Gastrocnemius medialis (tissue), 4 donors: ENCODE data around the gene PFKM. TPM values are rescaled to one million over a fixed set of nuclear protein-coding genes. Genes with fewer than 3 reads are reported as not detected.

ENCODE experiments used
- ATAC-seq, 2 donors: fragments of 150-250 bp; one replicate each; pipeline ENCODE4 v1.9.1; 2016
- DNase-seq, 2 donors: peaks; one replicate each; pipeline ENCODE4 v3.0.0-alpha.2; 2019
- H3K27ac ChIP-seq, 4 donors: fragments of 200-600 bp; sonication (generic); 1 replicate in 1 of 4; 2 replicates in 3 of 4; pipeline ENCODE4 v1.5.1; 2016 to 2018; ENCODE audit warnings: mild to moderate bottlenecking in 2 of 4, moderate library complexity in 1 of 4
- H3K27me3 ChIP-seq, 3 donors: fragments of 200-600 bp; sonication (generic) in 2 of 3; 1 replicate in 1 of 3; 2 replicates in 2 of 3; pipeline versions ENCODE4 v1.5.1 to v1.6.0; 2016 to 2019; ENCODE audit warnings: mild to moderate bottlenecking in 1 of 3, moderate library complexity in 1 of 3
- H3K36me3 ChIP-seq, 2 donors: fragments of 200-600 bp; sonication (generic) in 1 of 2; one replicate each; pipeline ENCODE4 v1.5.1; 2017 to 2018
- H3K4me1 ChIP-seq, 2 donors: fragments of 200-600 bp; sonication (generic) in 1 of 2; one replicate each; pipeline ENCODE4 v1.5.1; 2016 to 2017; ENCODE audit warnings: mild to moderate bottlenecking in 2 of 2
- H3K4me3 ChIP-seq, 4 donors: fragments of 200-600 bp; sonication (generic) in 3 of 4; 1 replicate in 1 of 4; 2 replicates in 3 of 4; pipeline ENCODE4 v1.5.1; 2016 to 2019; ENCODE audit warnings: mild to moderate bottlenecking in 2 of 4
- H3K9me3 ChIP-seq, 3 donors: fragments of 200-600 bp; sonication (generic) in 2 of 3; 1 replicate in 1 of 3; 2 replicates in 2 of 3; pipeline ENCODE4 v1.5.1; 2016 to 2019
- POLR2A ChIP-seq, 2 donors: fragments of 450-650 bp; IDR thresholded peaks; one replicate each; pipeline ENCODE4 v1.6.1; 2017; ENCODE audit warnings: antibody characterized with exemption in 2 of 2, mild to moderate bottlenecking in 2 of 2, moderate library complexity in 2 of 2
- in situ Hi-C, 4 donors: fragments of 200-750 bp; cut with MboI; loops; one replicate each; pipeline versions ENCODE4 v1.15.0 to v1.8.0; 2017; ENCODE audit warnings: low sequenced_read_pairs in 4 of 4
- intact Hi-C: fragments of 100-400 bp; cut with DNase I; formaldehyde crosslinking; loops from one replicate; pipeline ENCODE4 v1.15.1; 2023; ENCODE audit warnings: low total_unique reads
- total RNA-seq, 4 donors: library from RNA; depleted of rRNA; stranded (reverse); fragments of >200 nt; gene quantifications; one replicate each; pipeline versions ENCODE4 v1.1.0 to v1.2.3, GENCODE V29; 2016
- TF ChIP-seq, protein P1 (sequence below), 5 experiments: fragments of 450-650 bp in 3 of 5; fragments of 200-600 bp in 2 of 5; sonication (generic) in 2 of 5; IDR thresholded peaks in 4 of 5; conservative IDR thresholded peaks in 1 of 5; 1 replicate in 4 of 5; 2 replicates in 1 of 5; pipeline ENCODE4 v1.5.1; 2016 to 2019; ENCODE audit warnings: antibody characterized with exemption in 5 of 5, mild to moderate bottlenecking in 3 of 5, moderate library complexity in 3 of 5

Gene PFKM
- total RNA-seq, 4 donors from 2014 or later, result 341 to 1,022 (median 763) TPM

DNA sequence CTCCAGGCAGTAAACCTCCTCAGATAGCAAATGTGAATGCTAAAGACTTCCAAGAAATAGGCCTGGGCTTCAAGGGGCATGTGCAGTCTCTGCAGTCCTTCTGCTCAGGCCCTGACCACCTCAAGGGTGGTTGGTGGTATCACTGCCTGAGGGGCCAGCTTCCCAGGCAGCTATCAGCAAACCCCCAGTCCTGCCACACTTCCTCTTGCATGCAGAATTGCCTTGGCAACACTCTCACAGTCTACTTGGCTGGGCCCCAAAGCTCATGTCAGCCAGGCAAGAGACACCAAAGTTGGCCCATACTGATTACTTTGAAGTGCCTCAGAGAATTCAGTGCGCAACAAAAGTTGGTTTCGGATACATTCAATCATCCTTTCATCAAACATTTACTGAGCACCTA is 41.6 kb downstream of the PFKM start:
- intact Hi-C loops (loop anchor here (10.0 kb wide), 1 partner anchor 346 kb away; the partner anchor contains the start of gene HDAC7), in situ Hi-C loops (loop anchor here in 1 of 4 donors (10.0 kb wide), 1 partner anchor 76 kb away; no protein-coding TSS in a partner anchor)
- Histone ChIP-seq H3K4me1 (peaks cover 41 to 70% of the 10 kb centered on the region in 2 donors), H3K9me3 (no peaks in the 10 kb centered on the region), H3K4me3 (no peak overlapping the region), H3K36me3 (no peaks in the 10 kb centered on the region), H3K27ac (peak overlapping the region; percentile 86 to 98 (median 90)), H3K27me3 (no peaks in the 10 kb centered on the region)
- no peak for ATAC-seq
- TF ChIP-seq, protein P1, sequence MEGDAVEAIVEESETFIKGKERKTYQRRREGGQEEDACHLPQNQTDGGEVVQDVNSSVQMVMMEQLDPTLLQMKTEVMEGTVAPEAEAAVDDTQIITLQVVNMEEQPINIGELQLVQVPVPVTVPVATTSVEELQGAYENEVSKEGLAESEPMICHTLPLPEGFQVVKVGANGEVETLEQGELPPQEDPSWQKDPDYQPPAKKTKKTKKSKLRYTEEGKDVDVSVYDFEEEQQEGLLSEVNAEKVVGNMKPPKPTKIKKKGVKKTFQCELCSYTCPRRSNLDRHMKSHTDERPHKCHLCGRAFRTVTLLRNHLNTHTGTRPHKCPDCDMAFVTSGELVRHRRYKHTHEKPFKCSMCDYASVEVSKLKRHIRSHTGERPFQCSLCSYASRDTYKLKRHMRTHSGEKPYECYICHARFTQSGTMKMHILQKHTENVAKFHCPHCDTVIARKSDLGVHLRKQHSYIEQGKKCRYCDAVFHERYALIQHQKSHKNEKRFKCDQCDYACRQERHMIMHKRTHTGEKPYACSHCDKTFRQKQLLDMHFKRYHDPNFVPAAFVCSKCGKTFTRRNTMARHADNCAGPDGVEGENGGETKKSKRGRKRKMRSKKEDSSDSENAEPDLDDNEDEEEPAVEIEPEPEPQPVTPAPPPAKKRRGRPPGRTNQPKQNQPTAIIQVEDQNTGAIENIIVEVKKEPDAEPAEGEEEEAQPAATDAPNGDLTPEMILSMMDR (IDR thresholded peaks at IDR 0.05 in 4 of 5, conservative IDR thresholded peaks at IDR 0.05 in 1 of 5), result no peak
- TF ChIP-seq POLR2A (IDR thresholded peaks at IDR 0.05), result no peak
- DNase-seq, result peak in 1 of 2 donors; percentile 58

DNA sequence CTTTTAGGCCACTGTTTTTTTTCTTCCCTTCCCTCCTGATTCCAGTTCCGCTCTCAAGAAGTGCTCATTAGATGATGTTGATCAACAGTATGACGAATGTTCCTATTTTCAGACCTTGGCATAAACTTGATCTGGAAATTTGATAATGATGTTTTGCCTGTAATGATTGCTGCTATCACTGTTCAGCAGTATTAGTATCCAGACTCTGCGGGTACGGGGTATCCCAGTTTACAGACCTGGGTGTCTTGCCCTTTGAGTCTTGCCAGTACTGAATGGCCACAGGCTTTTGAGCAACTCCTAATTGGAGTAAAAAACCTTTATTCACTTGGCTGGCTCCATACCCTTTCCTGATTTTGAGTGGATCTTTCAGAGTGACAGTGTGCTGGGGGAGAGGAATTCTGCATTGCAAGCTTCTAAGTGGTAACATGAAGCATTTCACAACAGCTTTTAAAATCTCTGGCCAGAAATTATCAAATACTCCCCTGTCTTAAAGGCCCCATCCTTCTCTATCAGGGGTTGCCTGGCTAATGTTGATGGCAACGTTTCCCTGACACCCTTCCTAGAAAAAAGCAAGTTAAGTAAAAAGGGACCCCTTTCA is 44.1 kb downstream of the PFKM start:
- H3K4me3 ChIP-seq, result peak overlapping the region in 1 of 4 donors; percentile 22
- peak in 1 of 2 donors; percentile 57 for TF ChIP-seq POLR2A (IDR thresholded peaks at IDR 0.05)
- TF ChIP-seq, protein P1 (IDR thresholded peaks at IDR 0.05 in 4 of 5, conservative IDR thresholded peaks at IDR 0.05 in 1 of 5), result no peak
- H3K27me3 ChIP-seq, result no peaks in the 10 kb centered on the region
- DNase-seq (no peak), ATAC-seq (peak; percentile 79 to 85)
- intact Hi-C loops, result loop anchor here (1.0 to 10.0 kb wide), 2 partner anchors 58 to 348 kb away; partner anchors contain the start of gene HDAC7
- peaks cover 27 to 55% of the 10 kb centered on the region in 2 donors for H3K4me1 ChIP-seq
- no peaks in the 10 kb centered on the region for H3K36me3 ChIP-seq
- H3K9me3 ChIP-seq, result no peaks in the 10 kb centered on the region
- peak overlapping the region; percentile 86 to 98 (median 90) for H3K27ac ChIP-seq
- in situ Hi-C loops, result loop anchor here in 1 of 4 donors (10.0 kb wide), 1 partner anchor 78 kb away; no protein-coding TSS in a partner anchor

DNA sequence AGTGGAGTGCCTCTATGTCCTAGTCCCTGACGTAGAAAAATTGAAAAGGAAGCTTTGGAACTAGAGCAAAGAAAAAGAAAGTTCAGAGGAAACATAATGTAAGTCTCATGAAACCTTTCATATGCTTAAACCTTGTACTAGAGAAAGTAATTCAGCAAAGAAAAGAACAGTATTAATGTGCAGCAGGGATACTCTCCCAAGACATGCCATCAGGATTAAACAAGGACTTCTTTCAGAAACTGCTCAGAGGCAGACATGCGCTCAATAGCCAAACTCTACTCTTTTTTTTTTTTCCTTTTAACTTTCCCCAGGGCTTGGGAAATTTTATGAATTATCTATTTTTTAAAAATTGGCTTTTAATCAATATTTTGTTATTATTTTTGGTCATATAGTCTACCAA is 45.3 kb downstream of the PFKM start:
- no peaks in the 10 kb centered on the region for H3K36me3 ChIP-seq
- intact Hi-C loops (loop anchor here (2.0 to 10.0 kb wide), 2 partner anchors 202 to 350 kb away; partner anchors contain the start of genes HDAC7 and TMEM106C), in situ Hi-C loops (loop anchor here in 1 of 4 donors (10.0 kb wide), 1 partner anchor 80 kb away; no protein-coding TSS in a partner anchor)
- H3K27ac ChIP-seq, result peak overlapping the region; percentile 86 to 98 (median 90)
- no peaks in the 10 kb centered on the region for H3K9me3 ChIP-seq
- H3K4me3 ChIP-seq, result no peak overlapping the region
- ATAC-seq (peak in 1 of 2 donors; percentile 7), DNase-seq (no peak)
- peaks cover 26 to 46% of the 10 kb centered on the region in 2 donors for H3K4me1 ChIP-seq
- TF ChIP-seq, protein P1 (IDR thresholded peaks at IDR 0.05 in 4 of 5, conservative IDR thresholded peaks at IDR 0.05 in 1 of 5), result no peak
- TF ChIP-seq POLR2A (IDR thresholded peaks at IDR 0.05), result no peak
- no peaks in the 10 kb centered on the region for H3K27me3 ChIP-seq

DNA sequence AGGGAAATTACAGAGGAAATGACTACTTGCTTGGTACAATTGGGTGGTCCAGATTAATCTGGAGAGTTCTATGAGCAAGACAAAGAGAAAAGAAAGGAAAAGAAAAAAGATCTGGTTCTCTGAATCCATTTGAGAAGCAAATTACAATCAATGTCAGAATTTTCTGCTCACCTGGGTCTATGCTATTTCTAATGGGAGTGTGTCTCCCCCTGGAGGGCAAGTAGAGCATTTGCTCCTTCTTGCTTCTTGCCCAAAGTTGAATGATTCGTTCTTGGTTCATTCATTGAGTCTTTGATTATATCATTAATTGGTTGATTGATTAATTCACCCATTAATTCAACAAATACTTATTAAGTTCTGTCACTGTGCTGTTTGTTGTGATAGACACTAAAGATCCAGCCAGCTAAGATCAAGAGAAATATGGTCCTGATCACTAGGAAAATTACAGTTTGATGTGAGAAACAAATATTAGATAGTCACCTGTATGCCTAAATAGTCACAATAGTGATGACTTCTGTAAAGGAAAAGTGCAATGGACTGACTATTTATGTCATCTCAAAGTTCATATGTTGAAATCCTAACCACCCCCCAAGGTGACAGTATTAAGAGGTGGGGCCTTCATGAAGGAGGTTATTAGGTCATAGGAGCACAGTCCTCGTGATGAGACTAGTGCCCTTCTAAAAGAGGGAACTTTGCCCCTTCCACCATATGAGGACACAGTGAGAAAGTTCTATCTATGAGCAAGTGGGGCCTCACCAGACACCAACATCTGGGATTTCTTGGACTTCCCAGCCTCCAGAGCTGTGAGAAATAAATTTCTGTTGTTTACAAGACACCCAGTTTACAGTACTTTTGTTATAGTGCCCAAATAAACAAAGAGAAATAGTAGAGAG is 46.2 kb downstream of the PFKM start:
- Histone ChIP-seq H3K27ac (peak overlapping the region; percentile 86 to 98 (median 90)), H3K4me3 (no peak overlapping the region), H3K4me1 (peaks cover 26 to 44% of the 10 kb centered on the region in 2 donors), H3K9me3 (no peaks in the 10 kb centered on the region), H3K36me3 (no peaks in the 10 kb centered on the region), H3K27me3 (no peaks in the 10 kb centered on the region)
- TF ChIP-seq, protein P1 (IDR thresholded peaks at IDR 0.05 in 4 of 5, conservative IDR thresholded peaks at IDR 0.05 in 1 of 5), result peak; percentile 88 to 94 (median 89)
- no peak for TF ChIP-seq POLR2A (IDR thresholded peaks at IDR 0.05)
- intact Hi-C loops (loop anchor here (1.0 to 10.0 kb wide), 5 partner anchors 33 to 351 kb away; partner anchors contain the start of genes HDAC7 and TMEM106C), in situ Hi-C loops (loop anchor here in 3 of 4 donors (5.0 to 10.0 kb wide), 3 partner anchors 63 to 83 kb away; no protein-coding TSS in a partner anchor)
- no peak for DNase-seq
- ATAC-seq, result peak; percentile 29 to 34
